WTC11 (cell line): ENCODE measurements around the gene SLC44A5. TPM values are rescaled to one million over a fixed set of nuclear protein-coding genes. Genes with fewer than 3 reads are reported as not detected.

Experiments used
- ATAC-seq: fragments of 200-7000 bp; cut with Tn5 transposase; 2 replicates; pipeline ENCODE4 v1.10.0; 2021; ENCODE audit warnings: mild to moderate bottlenecking, moderate library complexity
- CTCF ChIA-PET: fragments of 300-600 bp; sonication (Branson Sonifier 250); formaldehyde crosslinking; loops from one replicate; lab custom pipeline; 2021; ENCODE audit warnings: antibody characterized with exemption; lab: Charles Lee
- POLR2A ChIA-PET: fragments of 350-600 bp; sonication (Branson Sonifier 250); formaldehyde crosslinking; loops from one replicate; lab custom pipeline; 2021; ENCODE audit warnings: antibody characterized with exemption; lab: Charles Lee
- DNase-seq: peaks from one replicate; pipeline ENCODE4 v3.0.0; 2021; ENCODE audit warnings: low spot score
- H3K27ac Mint-ChIP-seq: 2 replicates; pipeline ENCODE4 v1.8.0; 2021; ENCODE audit warnings: mixed read lengths
- H3K27me3 Mint-ChIP-seq: 2 replicates; pipeline ENCODE4 v1.8.0; 2021; ENCODE audit warnings: low read depth, mild to moderate bottlenecking, moderate library complexity, mixed read lengths
- H3K36me3 Mint-ChIP-seq: 2 replicates; pipeline ENCODE4 v1.8.0; 2021; ENCODE audit warnings: mixed read lengths
- H3K4me1 Mint-ChIP-seq: 2 replicates; pipeline ENCODE4 v1.8.0; 2022; ENCODE audit warnings: mixed read lengths
- H3K4me3 Mint-ChIP-seq: 2 replicates; pipeline ENCODE4 v1.8.0; 2021; ENCODE audit warnings: mild to moderate bottlenecking, moderate library complexity, mixed read lengths
- H3K9me3 Mint-ChIP-seq: 2 replicates; pipeline ENCODE4 v1.8.0; 2021; ENCODE audit warnings: mixed read lengths
- CREB1 ChIP-seq: sonication (generic); formaldehyde crosslinking; IDR thresholded peaks from 2 replicates; pipeline ENCODE4 v1.8.0; 2023; ENCODE audit warnings: mild to moderate bottlenecking, missing genetic modification reagents
- CREM ChIP-seq: sonication (generic); formaldehyde crosslinking; IDR thresholded peaks from 2 replicates; pipeline ENCODE4 v1.8.1; 2022; ENCODE audit warnings: mild to moderate bottlenecking, missing genetic modification reagents, moderate library complexity
- FOXJ3 ChIP-seq: sonication (generic); formaldehyde crosslinking; IDR thresholded peaks from 2 replicates; pipeline ENCODE4 v1.9.0; 2021; ENCODE audit warnings: missing genetic modification reagents, mild to moderate bottlenecking, borderline replicate concordance
- GRHL2 ChIP-seq: fragments of 250-450 bp; sonication (Bioruptor Pico); IDR thresholded peaks from 2 replicates; pipeline ENCODE4 v1.8.0; 2022; ENCODE audit warnings: mild to moderate bottlenecking, moderate library complexity; ENCODE audit not compliant: insufficient replicate concordance, severe bottlenecking
- KAT7 ChIP-seq: sonication (generic); formaldehyde crosslinking; IDR thresholded peaks from 2 replicates; pipeline ENCODE4 v1.8.1; 2023; ENCODE audit warnings: missing genetic modification reagents, mild to moderate bottlenecking, borderline replicate concordance
- NR3C1 ChIP-seq: sonication (generic); formaldehyde crosslinking; conservative IDR thresholded peaks from 2 replicates; pipeline ENCODE4 v1.8.1; 2023; ENCODE audit warnings: low read depth, mild to moderate bottlenecking, missing genetic modification reagents
- SP1 ChIP-seq: sonication (generic); formaldehyde crosslinking; conservative IDR thresholded peaks from 2 replicates; pipeline ENCODE4 v1.8.1; 2022; ENCODE audit warnings: missing genetic modification reagents
- USF2 ChIP-seq: sonication (generic); formaldehyde crosslinking; IDR thresholded peaks from 2 replicates; pipeline ENCODE4 v1.8.1; 2023; ENCODE audit warnings: mild to moderate bottlenecking, missing genetic modification reagents, moderate library complexity
- ZNF232 ChIP-seq: sonication (generic); formaldehyde crosslinking; IDR thresholded peaks from 2 replicates; pipeline ENCODE4 v1.8.0; 2022; ENCODE audit warnings: mild to moderate bottlenecking, missing genetic modification reagents
- ZNF263 ChIP-seq: sonication (generic); formaldehyde crosslinking; IDR thresholded peaks from 2 replicates; pipeline ENCODE4 v1.8.1; 2022; ENCODE audit warnings: low read depth, mild to moderate bottlenecking, moderate library complexity, missing genetic modification reagents
- ZNF396 ChIP-seq: fragments of 250-450 bp; sonication (Bioruptor Pico); IDR thresholded peaks from 2 replicates; pipeline ENCODE4 v1.8.0; 2021; ENCODE audit warnings: mild to moderate bottlenecking, moderate library complexity, borderline replicate concordance
- total RNA-seq: library from RNA; stranded (reverse); gene quantifications from 3 replicates; pipeline ENCODE4 v1.2.3, GENCODE V29; 2021
- TF ChIP-seq, protein P1 (sequence below): fragments of 250-450 bp; sonication (Bioruptor Pico); IDR thresholded peaks from 2 replicates; pipeline ENCODE4 v1.9.0; 2021; ENCODE audit warnings: mild to moderate bottlenecking
- TF ChIP-seq, protein P2 (sequence below): fragments of 250-450 bp; sonication (Bioruptor Pico); IDR thresholded peaks from 2 replicates; pipeline ENCODE4 v1.9.0; 2021; ENCODE audit warnings: mild to moderate bottlenecking, borderline replicate concordance
- TF ChIP-seq, protein P3 (sequence below): sonication (generic); formaldehyde crosslinking; IDR thresholded peaks from 2 replicates; pipeline ENCODE4 v1.8.1; 2023; ENCODE audit warnings: mild to moderate bottlenecking, moderate library complexity, missing genetic modification reagents
- TF ChIP-seq, protein P4 (sequence below): fragments of 250-450 bp; sonication (Bioruptor Pico); IDR thresholded peaks from 2 replicates; pipeline ENCODE4 v2.1.2; 2022; ENCODE audit warnings: mild to moderate bottlenecking, moderate library complexity
- TF ChIP-seq, protein P5 (sequence below): sonication (generic); formaldehyde crosslinking; IDR thresholded peaks from 2 replicates; pipeline ENCODE4 v1.8.1; 2023; ENCODE audit warnings: mild to moderate bottlenecking, missing genetic modification reagents, moderate library complexity
- TF ChIP-seq, protein P6 (sequence below): fragments of 250-450 bp; sonication (Bioruptor Pico); IDR thresholded peaks from 2 replicates; pipeline ENCODE4 v1.9.0; 2021; ENCODE audit warnings: mild to moderate bottlenecking
- TF ChIP-seq, protein P7 (sequence below): sonication (generic); formaldehyde crosslinking; conservative IDR thresholded peaks from 2 replicates; pipeline ENCODE4 v1.8.1; 2022; ENCODE audit warnings: mild to moderate bottlenecking, missing genetic modification reagents

SLC44A5 gene
- total RNA-seq, 1 experiment from 2014 or later = 1.8 TPM

GRCh38 chr1:75613916-75614315 is 3.0 kb upstream of the SLC44A5 start:
- ATAC-seq (no peak), DNase-seq (no peak)
- peak overlapping the region; percentile 77 for H3K4me3 Mint-ChIP-seq
- H3K27me3 Mint-ChIP-seq = peaks cover 62% of the 10 kb centered on the region
- H3K4me1 Mint-ChIP-seq = peaks cover 18% of the 10 kb centered on the region
- H3K36me3 Mint-ChIP-seq = no peaks in the 10 kb centered on the region
- no peaks in the 10 kb centered on the region for H3K9me3 Mint-ChIP-seq
- CTCF ChIA-PET = interaction anchor here (0.8 to 2.8 kb wide), 22 partner anchors 10 to 842 kb away, joined by 3 to 23 read pairs (median 5); partner anchors contain the start of gene RABGGTB
- H3K27ac Mint-ChIP-seq = no peak overlapping the region
- no peak for TF ChIP-seq CREB1 (CRISPR knock-in tag)
- TF ChIP-seq, protein P1, sequence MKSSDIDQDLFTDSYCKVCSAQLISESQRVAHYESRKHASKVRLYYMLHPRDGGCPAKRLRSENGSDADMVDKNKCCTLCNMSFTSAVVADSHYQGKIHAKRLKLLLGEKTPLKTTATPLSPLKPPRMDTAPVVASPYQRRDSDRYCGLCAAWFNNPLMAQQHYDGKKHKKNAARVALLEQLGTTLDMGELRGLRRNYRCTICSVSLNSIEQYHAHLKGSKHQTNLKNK (CRISPR knock-in tag) = no peak
- TF ChIP-seq, protein P2, sequence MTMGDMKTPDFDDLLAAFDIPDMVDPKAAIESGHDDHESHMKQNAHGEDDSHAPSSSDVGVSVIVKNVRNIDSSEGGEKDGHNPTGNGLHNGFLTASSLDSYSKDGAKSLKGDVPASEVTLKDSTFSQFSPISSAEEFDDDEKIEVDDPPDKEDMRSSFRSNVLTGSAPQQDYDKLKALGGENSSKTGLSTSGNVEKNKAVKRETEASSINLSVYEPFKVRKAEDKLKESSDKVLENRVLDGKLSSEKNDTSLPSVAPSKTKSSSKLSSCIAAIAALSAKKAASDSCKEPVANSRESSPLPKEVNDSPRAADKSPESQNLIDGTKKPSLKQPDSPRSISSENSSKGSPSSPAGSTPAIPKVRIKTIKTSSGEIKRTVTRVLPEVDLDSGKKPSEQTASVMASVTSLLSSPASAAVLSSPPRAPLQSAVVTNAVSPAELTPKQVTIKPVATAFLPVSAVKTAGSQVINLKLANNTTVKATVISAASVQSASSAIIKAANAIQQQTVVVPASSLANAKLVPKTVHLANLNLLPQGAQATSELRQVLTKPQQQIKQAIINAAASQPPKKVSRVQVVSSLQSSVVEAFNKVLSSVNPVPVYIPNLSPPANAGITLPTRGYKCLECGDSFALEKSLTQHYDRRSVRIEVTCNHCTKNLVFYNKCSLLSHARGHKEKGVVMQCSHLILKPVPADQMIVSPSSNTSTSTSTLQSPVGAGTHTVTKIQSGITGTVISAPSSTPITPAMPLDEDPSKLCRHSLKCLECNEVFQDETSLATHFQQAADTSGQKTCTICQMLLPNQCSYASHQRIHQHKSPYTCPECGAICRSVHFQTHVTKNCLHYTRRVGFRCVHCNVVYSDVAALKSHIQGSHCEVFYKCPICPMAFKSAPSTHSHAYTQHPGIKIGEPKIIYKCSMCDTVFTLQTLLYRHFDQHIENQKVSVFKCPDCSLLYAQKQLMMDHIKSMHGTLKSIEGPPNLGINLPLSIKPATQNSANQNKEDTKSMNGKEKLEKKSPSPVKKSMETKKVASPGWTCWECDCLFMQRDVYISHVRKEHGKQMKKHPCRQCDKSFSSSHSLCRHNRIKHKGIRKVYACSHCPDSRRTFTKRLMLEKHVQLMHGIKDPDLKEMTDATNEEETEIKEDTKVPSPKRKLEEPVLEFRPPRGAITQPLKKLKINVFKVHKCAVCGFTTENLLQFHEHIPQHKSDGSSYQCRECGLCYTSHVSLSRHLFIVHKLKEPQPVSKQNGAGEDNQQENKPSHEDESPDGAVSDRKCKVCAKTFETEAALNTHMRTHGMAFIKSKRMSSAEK = no peak
- no peak for TF ChIP-seq NR3C1 (CRISPR knock-in tag)
- TF ChIP-seq, protein P3, sequence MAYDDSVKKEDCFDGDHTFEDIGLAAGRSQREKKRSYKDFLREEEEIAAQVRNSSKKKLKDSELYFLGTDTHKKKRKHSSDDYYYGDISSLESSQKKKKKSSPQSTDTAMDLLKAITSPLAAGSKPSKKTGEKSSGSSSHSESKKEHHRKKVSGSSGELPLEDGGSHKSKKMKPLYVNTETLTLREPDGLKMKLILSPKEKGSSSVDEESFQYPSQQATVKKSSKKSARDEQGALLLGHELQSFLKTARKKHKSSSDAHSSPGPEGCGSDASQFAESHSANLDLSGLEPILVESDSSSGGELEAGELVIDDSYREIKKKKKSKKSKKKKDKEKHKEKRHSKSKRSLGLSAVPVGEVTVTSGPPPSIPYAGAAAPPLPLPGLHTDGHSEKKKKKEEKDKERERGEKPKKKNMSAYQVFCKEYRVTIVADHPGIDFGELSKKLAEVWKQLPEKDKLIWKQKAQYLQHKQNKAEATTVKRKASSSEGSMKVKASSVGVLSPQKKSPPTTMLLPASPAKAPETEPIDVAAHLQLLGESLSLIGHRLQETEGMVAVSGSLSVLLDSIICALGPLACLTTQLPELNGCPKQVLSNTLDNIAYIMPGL (CRISPR knock-in tag) = no peak
- TF ChIP-seq CREM (CRISPR knock-in tag) = no peak
- TF ChIP-seq SP1 (CRISPR knock-in tag) = no peak
- no peak for TF ChIP-seq USF2 (CRISPR knock-in tag)
- TF ChIP-seq ZNF232 = no peak
- TF ChIP-seq, protein P4, sequence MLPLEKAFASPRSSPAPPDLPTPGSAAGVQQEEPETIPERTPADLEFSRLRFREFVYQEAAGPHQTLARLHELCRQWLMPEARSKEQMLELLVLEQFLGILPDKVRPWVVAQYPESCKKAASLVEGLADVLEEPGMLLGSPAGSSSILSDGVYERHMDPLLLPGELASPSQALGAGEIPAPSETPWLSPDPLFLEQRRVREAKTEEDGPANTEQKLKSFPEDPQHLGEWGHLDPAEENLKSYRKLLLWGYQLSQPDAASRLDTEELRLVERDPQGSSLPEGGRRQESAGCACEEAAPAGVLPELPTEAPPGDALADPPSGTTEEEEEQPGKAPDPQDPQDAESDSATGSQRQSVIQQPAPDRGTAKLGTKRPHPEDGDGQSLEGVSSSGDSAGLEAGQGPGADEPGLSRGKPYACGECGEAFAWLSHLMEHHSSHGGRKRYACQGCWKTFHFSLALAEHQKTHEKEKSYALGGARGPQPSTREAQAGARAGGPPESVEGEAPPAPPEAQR (CRISPR knock-in tag) = no peak
- TF ChIP-seq, protein P5, sequence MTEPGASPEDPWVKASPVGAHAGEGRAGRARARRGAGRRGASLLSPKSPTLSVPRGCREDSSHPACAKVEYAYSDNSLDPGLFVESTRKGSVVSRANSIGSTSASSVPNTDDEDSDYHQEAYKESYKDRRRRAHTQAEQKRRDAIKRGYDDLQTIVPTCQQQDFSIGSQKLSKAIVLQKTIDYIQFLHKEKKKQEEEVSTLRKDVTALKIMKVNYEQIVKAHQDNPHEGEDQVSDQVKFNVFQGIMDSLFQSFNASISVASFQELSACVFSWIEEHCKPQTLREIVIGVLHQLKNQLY (CRISPR knock-in tag) = no peak
- no peak for TF ChIP-seq KAT7 (CRISPR knock-in tag)
- TF ChIP-seq, protein P6, sequence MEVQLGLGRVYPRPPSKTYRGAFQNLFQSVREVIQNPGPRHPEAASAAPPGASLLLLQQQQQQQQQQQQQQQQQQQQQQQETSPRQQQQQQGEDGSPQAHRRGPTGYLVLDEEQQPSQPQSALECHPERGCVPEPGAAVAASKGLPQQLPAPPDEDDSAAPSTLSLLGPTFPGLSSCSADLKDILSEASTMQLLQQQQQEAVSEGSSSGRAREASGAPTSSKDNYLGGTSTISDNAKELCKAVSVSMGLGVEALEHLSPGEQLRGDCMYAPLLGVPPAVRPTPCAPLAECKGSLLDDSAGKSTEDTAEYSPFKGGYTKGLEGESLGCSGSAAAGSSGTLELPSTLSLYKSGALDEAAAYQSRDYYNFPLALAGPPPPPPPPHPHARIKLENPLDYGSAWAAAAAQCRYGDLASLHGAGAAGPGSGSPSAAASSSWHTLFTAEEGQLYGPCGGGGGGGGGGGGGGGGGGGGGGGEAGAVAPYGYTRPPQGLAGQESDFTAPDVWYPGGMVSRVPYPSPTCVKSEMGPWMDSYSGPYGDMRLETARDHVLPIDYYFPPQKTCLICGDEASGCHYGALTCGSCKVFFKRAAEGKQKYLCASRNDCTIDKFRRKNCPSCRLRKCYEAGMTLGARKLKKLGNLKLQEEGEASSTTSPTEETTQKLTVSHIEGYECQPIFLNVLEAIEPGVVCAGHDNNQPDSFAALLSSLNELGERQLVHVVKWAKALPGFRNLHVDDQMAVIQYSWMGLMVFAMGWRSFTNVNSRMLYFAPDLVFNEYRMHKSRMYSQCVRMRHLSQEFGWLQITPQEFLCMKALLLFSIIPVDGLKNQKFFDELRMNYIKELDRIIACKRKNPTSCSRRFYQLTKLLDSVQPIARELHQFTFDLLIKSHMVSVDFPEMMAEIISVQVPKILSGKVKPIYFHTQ = no peak
- no peak for TF ChIP-seq FOXJ3 (CRISPR knock-in tag)
- no peak for TF ChIP-seq ZNF396 (CRISPR knock-in tag)
- TF ChIP-seq GRHL2 (CRISPR knock-in tag) = no peak
- no peak for TF ChIP-seq ZNF263 (CRISPR knock-in tag)
- TF ChIP-seq, protein P7, sequence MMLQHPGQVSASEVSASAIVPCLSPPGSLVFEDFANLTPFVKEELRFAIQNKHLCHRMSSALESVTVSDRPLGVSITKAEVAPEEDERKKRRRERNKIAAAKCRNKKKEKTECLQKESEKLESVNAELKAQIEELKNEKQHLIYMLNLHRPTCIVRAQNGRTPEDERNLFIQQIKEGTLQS (CRISPR knock-in tag) = no peak
- TF ChIP-seq, all 79 proteins: peak for 0
- POLR2A ChIA-PET = no interaction called here
